Transverse colon (tissue), 4 donors: ENCODE results near the gene CREB5. TPM values are rescaled to one million over a fixed set of nuclear protein-coding genes. Genes with fewer than 3 reads are reported as not detected.

Experiments used
- DNase-seq: peaks from one replicate; pipeline ENCODE4 v3.0.0-alpha.2; 2019
- H3K27ac ChIP-seq, 4 donors: fragments of 200-600 bp; sonication (generic); 2 replicates each; pipeline ENCODE4 v1.5.1; 2016 to 2018; ENCODE audit warnings: inconsistent platforms in 4 of 4
- H3K27me3 ChIP-seq: fragments of 200-600 bp; sonication (generic); 2 replicates; pipeline ENCODE4 v1.5.1; 2017; ENCODE audit warnings: inconsistent platforms
- H3K36me3 ChIP-seq, 4 donors: fragments of 200-600 bp; sonication (generic); 2 replicates each; pipeline ENCODE4 v1.5.1; 2017 to 2019; ENCODE audit warnings: inconsistent platforms in 4 of 4
- H3K4me1 ChIP-seq, 4 donors: fragments of 200-600 bp; sonication (generic); 2 replicates each; pipeline ENCODE4 v1.5.1; 2017 to 2020; ENCODE audit warnings: inconsistent platforms in 4 of 4
- H3K4me3 ChIP-seq, 4 donors: fragments of 200-600 bp; sonication (generic); 1 replicate in 1 of 4; 2 replicates in 3 of 4; pipeline versions ENCODE4 v1.5.1 to v1.6.1; 2017 to 2019; ENCODE audit warnings: inconsistent platforms in 4 of 4
- H3K9me3 ChIP-seq, 2 donors: fragments of 200-600 bp; sonication (generic); 2 replicates each; pipeline ENCODE4 v1.5.1; 2017 to 2019; ENCODE audit warnings: inconsistent platforms in 2 of 2
- EP300 ChIP-seq: sonication (generic); formaldehyde crosslinking; IDR thresholded peaks from one replicate; pipeline ENCODE4 v1.6.1; 2017; ENCODE audit warnings: antibody characterized with exemption, low read depth
- POLR2A ChIP-seq: fragments of 450-650 bp; IDR thresholded peaks from one replicate; pipeline ENCODE4 v1.6.1; 2016; ENCODE audit warnings: antibody characterized with exemption, mild to moderate bottlenecking, moderate library complexity
- POLR2AphosphoS5 ChIP-seq, 3 donors: sonication (generic); formaldehyde crosslinking; IDR thresholded peaks; one replicate each; pipeline ENCODE4 v1.6.1; 2016; ENCODE audit warnings: antibody characterized with exemption in 3 of 3
- WGBS, 2 donors: methylation state at CpG; one replicate each; pipeline ENCODE4 v1.1.5; 2018; ENCODE audit warnings: low coverage in 1 of 2; 5-methylcytosine and 5-hydroxymethylcytosine counted together
- in situ Hi-C, 4 donors: fragments of 200-750 bp; cut with MboI; loops; one replicate each; pipeline versions ENCODE4 v1.15.0 to v1.15.1; 2017; ENCODE audit warnings: low sequenced_read_pairs in 3 of 4, low pct_ligation_motif_present in 1 of 4, low pct_unique_long_range_greater_than_20kb in 1 of 4
- intact Hi-C: fragments of 100-400 bp; cut with DNase I; formaldehyde crosslinking; loops from one replicate; pipeline ENCODE4 v1.15.1; 2023; ENCODE audit warnings: low total_unique reads
- total RNA-seq, 4 donors: library from RNA; depleted of rRNA; stranded (reverse); fragments of >200 nt; gene quantifications; one replicate each; pipeline ENCODE4 v1.1.0, GENCODE V29; 2016
- TF ChIP-seq, protein P1 (sequence below), 5 experiments: fragments of 200-600 bp in 3 of 5; fragments of 450-650 bp in 2 of 5; sonication (generic) in 3 of 5; IDR thresholded peaks; 1 replicate in 2 of 5; 2 replicates in 3 of 5; pipeline ENCODE4 v1.5.1; 2016 to 2017; ENCODE audit warnings: antibody characterized with exemption in 5 of 5, inconsistent platforms in 3 of 5, mild to moderate bottlenecking in 2 of 5, moderate library complexity in 1 of 5

CREB5 gene
- total RNA-seq, 4 donors from 2014 or later = 3.0 to 12.2 (median 7.0) TPM

- Histone ChIP-seq H3K27me3 (no peaks in the 10 kb centered on the region), H3K9me3 (no peaks in the 10 kb centered on the region), H3K27ac (no peak overlapping the region), H3K4me1 (no peaks in the 10 kb centered on the region), H3K36me3 (no peaks in the 10 kb centered on the region), H3K4me3 (no peak overlapping the region)
- no peak for DNase-seq
- intact Hi-C loops = no loop called here
- in situ Hi-C loops = loop anchor here in 1 of 4 donors (25.0 kb wide), 1 partner anchor 584 kb away; no protein-coding TSS in a partner anchor
- TF ChIP-seq POLR2A (no peak), POLR2AphosphoS5 (IDR thresholded peaks at IDR 0.05) (no peak), EP300 (no peak)
- TF ChIP-seq, protein P1, sequence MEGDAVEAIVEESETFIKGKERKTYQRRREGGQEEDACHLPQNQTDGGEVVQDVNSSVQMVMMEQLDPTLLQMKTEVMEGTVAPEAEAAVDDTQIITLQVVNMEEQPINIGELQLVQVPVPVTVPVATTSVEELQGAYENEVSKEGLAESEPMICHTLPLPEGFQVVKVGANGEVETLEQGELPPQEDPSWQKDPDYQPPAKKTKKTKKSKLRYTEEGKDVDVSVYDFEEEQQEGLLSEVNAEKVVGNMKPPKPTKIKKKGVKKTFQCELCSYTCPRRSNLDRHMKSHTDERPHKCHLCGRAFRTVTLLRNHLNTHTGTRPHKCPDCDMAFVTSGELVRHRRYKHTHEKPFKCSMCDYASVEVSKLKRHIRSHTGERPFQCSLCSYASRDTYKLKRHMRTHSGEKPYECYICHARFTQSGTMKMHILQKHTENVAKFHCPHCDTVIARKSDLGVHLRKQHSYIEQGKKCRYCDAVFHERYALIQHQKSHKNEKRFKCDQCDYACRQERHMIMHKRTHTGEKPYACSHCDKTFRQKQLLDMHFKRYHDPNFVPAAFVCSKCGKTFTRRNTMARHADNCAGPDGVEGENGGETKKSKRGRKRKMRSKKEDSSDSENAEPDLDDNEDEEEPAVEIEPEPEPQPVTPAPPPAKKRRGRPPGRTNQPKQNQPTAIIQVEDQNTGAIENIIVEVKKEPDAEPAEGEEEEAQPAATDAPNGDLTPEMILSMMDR (IDR thresholded peaks at IDR 0.05) = no peak
Observed at GRCh38 chr7:28871631-28872030, 459.3 kb downstream of the CREB5 start.

- in situ Hi-C loops (loop anchor here in 1 of 4 donors (25.0 kb wide), 1 partner anchor 585 kb away; no protein-coding TSS in a partner anchor), intact Hi-C loops (no loop called here)
- no peak for DNase-seq
- Histone ChIP-seq H3K4me1 (no peaks in the 10 kb centered on the region), H3K27me3 (no peaks in the 10 kb centered on the region), H3K27ac (no peak overlapping the region), H3K36me3 (no peaks in the 10 kb centered on the region), H3K9me3 (no peaks in the 10 kb centered on the region), H3K4me3 (no peak overlapping the region)
- no peak for TF ChIP-seq POLR2AphosphoS5 (IDR thresholded peaks at IDR 0.05)
- no peak for TF ChIP-seq POLR2A
- TF ChIP-seq EP300 = no peak
- TF ChIP-seq, protein P1 (IDR thresholded peaks at IDR 0.05) = no peak
- 71 to 78% methylated on average over 4 of the region's 4 CpGs for WGBS, 2 donors
Observed at GRCh38 chr7:28872226-28872625, 459.9 kb downstream of the CREB5 start.

DNA sequence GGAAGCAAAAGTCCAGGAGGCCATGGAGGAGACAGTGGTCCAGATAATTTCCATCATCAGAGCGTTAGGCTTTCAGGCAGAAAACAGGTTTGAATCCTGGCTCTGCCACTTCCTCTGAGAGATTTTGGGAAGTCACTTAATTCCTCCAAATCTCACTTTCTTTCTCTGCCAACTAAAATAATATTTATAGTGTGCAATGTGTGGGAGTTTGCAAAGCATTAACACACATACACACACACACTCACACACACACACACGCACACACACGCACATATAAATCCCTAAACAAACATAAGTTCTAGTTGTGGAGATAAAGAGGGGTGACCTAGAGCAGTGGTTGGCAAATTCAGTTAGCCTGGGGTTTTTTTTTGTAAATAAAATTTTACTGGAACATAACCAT lies 461.0 kb downstream of the CREB5 start:
- Histone ChIP-seq H3K36me3 (no peaks in the 10 kb centered on the region), H3K4me1 (no peaks in the 10 kb centered on the region), H3K9me3 (no peaks in the 10 kb centered on the region), H3K4me3 (no peak overlapping the region), H3K27ac (no peak overlapping the region), H3K27me3 (no peaks in the 10 kb centered on the region)
- intact Hi-C loops (no loop called here), in situ Hi-C loops (loop anchor here in 1 of 4 donors (25.0 kb wide), 1 partner anchor 586 kb away; no protein-coding TSS in a partner anchor)
- no peak for DNase-seq
- TF ChIP-seq POLR2AphosphoS5 (IDR thresholded peaks at IDR 0.05) = no peak
- no peak for TF ChIP-seq POLR2A
- TF ChIP-seq EP300 = no peak
- TF ChIP-seq, protein P1 (IDR thresholded peaks at IDR 0.05) = no peak
- WGBS, 2 donors = 42 to 63% methylated on average over 3 of the region's 3 CpGs

- TF ChIP-seq, protein P1 (IDR thresholded peaks at IDR 0.05) = no peak
- TF ChIP-seq POLR2AphosphoS5 (IDR thresholded peaks at IDR 0.05) (no peak), EP300 (no peak), POLR2A (no peak)
- H3K36me3 ChIP-seq = no peaks in the 10 kb centered on the region
- no peak for DNase-seq
- no peaks in the 10 kb centered on the region for H3K4me1 ChIP-seq
- 62 to 80% methylated on average over 1 of the region's 1 CpG for WGBS, 2 donors
- no peak overlapping the region for H3K27ac ChIP-seq
- no peaks in the 10 kb centered on the region for H3K27me3 ChIP-seq
- intact Hi-C loops (no loop called here), in situ Hi-C loops (loop anchor here in 1 of 4 donors (25.0 kb wide), 1 partner anchor 587 kb away; no protein-coding TSS in a partner anchor)
- H3K4me3 ChIP-seq = no peak overlapping the region
- no peaks in the 10 kb centered on the region for H3K9me3 ChIP-seq
Observed at GRCh38 chr7:28874001-28874400, 461.7 kb downstream of the CREB5 start.

Other genes starting within 250 kb of the CREB5 start
- gene JAZF1, start 231.7 kb upstream of the CREB5 start, total RNA-seq = 10 to 100 TPM; 11.0 to 12.2 (median 11.5) TPM